Fibroblast of upper back skin (primary cell): ENCODE measurements around the gene NOTO.
A peak's percentile ranks its signal among the peaks of the same experiment; 100 is the strongest.
"Not testable (repeated sequence)": the region's sequence is repeated elsewhere in the genome, so short reads cannot be mapped to it uniquely, and the experiment has no call there.

Experiments
- DNase-seq: peaks from one replicate; pipeline ENCODE4 v3.0.0-alpha.2; 2013

NOTO gene

GRCh38 chr2:73202156-73203054 lies at the start of gene NOTO:
Gene NOTO, plus strand, starts transcription at chr2:73202574. Its CDS starts 93 bp downstream, at chr2:73202667.
- DNase-seq: no peak

GRCh38 chr2:73156539-73157124 lies 45.7 kb upstream of the NOTO start:
- peak; percentile 70 for DNase-seq

- DNase-seq: no peak
These were observed 39.5 kb upstream of the NOTO start for GRCh38 chr2:73162856-73163391.

GRCh38 chr2:73163483-73164367 lies 38.6 kb upstream of the NOTO start:
- DNase-seq: peak; percentile 69

GRCh38 chr2:73165978-73166377 lies 36.4 kb upstream of the NOTO start:
- DNase-seq: not testable (repeated sequence)

GRCh38 chr2:73166813-73167212 lies 35.6 kb upstream of the NOTO start:
- not testable (repeated sequence) for DNase-seq

- DNase-seq: not testable (repeated sequence)
These were observed 34.0 kb upstream of the NOTO start for GRCh38 chr2:73168348-73168747.

- not testable (repeated sequence) for DNase-seq
These were observed 32.0 kb upstream of the NOTO start for GRCh38 chr2:73170341-73170740.

GRCh38 chr2:73172963-73173362 lies 29.4 kb upstream of the NOTO start:
- peak; percentile 42 for DNase-seq

GRCh38 chr2:73173781-73174180 lies 28.6 kb upstream of the NOTO start:
- no peak for DNase-seq

- DNase-seq: no peak
These were observed 28.1 kb upstream of the NOTO start for GRCh38 chr2:73174244-73174643.

GRCh38 chr2:73174941-73175662 lies 27.3 kb upstream of the NOTO start:
- DNase-seq: no peak

- peak; percentile 49 for DNase-seq
These were observed 26.6 kb upstream of the NOTO start for GRCh38 chr2:73175663-73176204.

GRCh38 chr2:73176205-73176880 lies 26.0 kb upstream of the NOTO start:
- DNase-seq: peak; percentile 17

GRCh38 chr2:73176881-73177644 lies 25.3 kb upstream of the NOTO start:
- DNase-seq: peak; percentile 83

GRCh38 chr2:73177645-73178255 lies 24.6 kb upstream of the NOTO start:
- DNase-seq: no peak

GRCh38 chr2:73185965-73186364 lies 16.4 kb upstream of the NOTO start:
- no peak for DNase-seq

- DNase-seq: no peak
These were observed 14.8 kb upstream of the NOTO start for GRCh38 chr2:73187549-73187948.

GRCh38 chr2:73197579-73197978 lies 4.8 kb upstream of the NOTO start:
- no peak for DNase-seq

- not testable (repeated sequence) for DNase-seq
These were observed 2.1 kb upstream of the NOTO start for GRCh38 chr2:73200281-73200680.
